Kidney epithelial cell (primary cell): ENCODE results near the gene HACL1. TPM values are rescaled to one million over a fixed set of nuclear protein-coding genes. Genes with fewer than 3 reads are reported as not detected.

Experiments used
- DNase-seq: peaks from one replicate; pipeline ENCODE4 v3.0.0-alpha.2; 2010; ENCODE audit warnings: low read depth
- H3K27me3 ChIP-seq: 2 replicates; pipeline ENCODE4 v1.6.0; 2011; ENCODE audit warnings: low read length; ENCODE audit not compliant: control insufficient read depth, insufficient read depth
- H3K36me3 ChIP-seq: 2 replicates; pipeline ENCODE4 v1.5.1; 2011; ENCODE audit warnings: low read length; ENCODE audit not compliant: control insufficient read depth, insufficient read depth
- H3K4me3 ChIP-seq: 2 replicates; pipeline ENCODE4 v1.5.1; 2011; ENCODE audit warnings: low read depth, mild to moderate bottlenecking, control low read depth, low read length
- total RNA-seq: library from RNA; depleted of rRNA; stranded (reverse); fragments of >200 nt; gene quantifications from 2 replicates; pipeline ENCODE4 v1.2.3, GENCODE V29; 2015
- TF ChIP-seq, protein P1 (sequence below): IDR thresholded peaks from 2 replicates; pipeline ENCODE4 v1.5.1; 2011; ENCODE audit warnings: mild to moderate bottlenecking, moderate library complexity, low read length, control low read depth, inconsistent platforms; ENCODE audit not compliant: insufficient read depth, poor library complexity, severe bottlenecking

Gene HACL1
- total RNA-seq, 1 donor from 2014 or later = 19.8 TPM

DNA sequence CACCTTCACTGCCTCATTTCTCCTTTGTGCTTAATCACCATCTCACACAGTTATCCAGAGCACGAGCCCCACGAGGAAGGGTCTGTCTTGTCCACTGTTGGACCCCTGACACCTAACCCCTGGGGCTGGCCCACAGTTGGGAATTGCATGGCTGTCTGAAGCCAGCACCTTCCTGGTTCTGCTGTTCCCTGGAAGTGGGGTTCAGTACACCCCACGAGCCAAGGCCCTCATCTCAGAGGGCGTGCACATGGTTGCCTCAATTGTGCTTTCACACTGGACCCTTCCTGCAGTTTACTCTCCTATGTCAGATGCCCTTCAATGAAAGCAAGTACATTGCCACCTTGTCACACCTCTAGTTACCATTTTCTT, 30.8 kb upstream of the HACL1 start:
- no peak overlapping the region for H3K4me3 ChIP-seq
- no peaks in the 10 kb centered on the region for H3K27me3 ChIP-seq
- TF ChIP-seq, protein P1, sequence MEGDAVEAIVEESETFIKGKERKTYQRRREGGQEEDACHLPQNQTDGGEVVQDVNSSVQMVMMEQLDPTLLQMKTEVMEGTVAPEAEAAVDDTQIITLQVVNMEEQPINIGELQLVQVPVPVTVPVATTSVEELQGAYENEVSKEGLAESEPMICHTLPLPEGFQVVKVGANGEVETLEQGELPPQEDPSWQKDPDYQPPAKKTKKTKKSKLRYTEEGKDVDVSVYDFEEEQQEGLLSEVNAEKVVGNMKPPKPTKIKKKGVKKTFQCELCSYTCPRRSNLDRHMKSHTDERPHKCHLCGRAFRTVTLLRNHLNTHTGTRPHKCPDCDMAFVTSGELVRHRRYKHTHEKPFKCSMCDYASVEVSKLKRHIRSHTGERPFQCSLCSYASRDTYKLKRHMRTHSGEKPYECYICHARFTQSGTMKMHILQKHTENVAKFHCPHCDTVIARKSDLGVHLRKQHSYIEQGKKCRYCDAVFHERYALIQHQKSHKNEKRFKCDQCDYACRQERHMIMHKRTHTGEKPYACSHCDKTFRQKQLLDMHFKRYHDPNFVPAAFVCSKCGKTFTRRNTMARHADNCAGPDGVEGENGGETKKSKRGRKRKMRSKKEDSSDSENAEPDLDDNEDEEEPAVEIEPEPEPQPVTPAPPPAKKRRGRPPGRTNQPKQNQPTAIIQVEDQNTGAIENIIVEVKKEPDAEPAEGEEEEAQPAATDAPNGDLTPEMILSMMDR = no peak

DNA sequence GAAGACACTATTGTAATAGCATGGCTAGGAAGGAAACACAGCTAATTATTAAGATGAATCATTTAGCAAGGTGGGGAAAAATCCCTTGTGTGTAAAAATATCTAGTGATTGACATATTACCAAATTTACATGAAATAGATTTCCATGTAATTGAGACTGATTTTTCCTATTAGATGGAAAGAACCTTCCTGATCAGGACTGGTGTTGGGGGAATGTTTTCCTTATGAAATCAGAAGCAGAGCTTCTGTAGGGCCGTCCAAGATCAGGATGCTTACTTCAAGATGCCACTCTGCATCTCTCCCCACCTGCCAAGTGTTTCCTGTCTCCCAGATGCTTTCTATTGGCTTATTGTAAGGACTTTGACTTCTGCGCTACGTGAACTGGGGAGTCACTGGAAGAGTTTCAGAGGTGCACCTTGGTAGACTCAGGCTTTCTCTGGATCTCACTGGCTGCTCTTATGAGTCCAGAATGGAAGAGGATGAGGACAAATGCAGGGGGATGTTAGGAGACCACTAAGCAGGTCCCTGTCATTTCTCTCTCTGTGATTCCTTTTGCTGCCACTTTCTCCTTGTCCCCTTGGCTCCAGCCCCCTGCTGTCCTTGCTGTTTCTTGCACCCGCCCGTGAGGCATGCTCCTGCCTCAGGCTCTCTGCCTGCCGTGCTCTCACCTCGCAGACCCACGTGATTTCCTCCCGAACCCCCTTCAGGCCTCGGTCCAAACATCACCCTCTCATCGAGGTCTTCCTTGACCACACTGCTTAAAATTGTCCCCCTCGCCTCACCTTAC, 30.2 kb upstream of the HACL1 start:
- H3K36me3 ChIP-seq = no peaks in the 10 kb centered on the region
- H3K27me3 ChIP-seq = no peaks in the 10 kb centered on the region
- DNase-seq = no peak
- TF ChIP-seq, protein P1 = no peak
- H3K4me3 ChIP-seq = no peak overlapping the region

More for the DNA sequence above, 30.8 kb upstream of the HACL1 start:
- H3K36me3 ChIP-seq = no peaks in the 10 kb centered on the region
- DNase-seq = no peak

DNA sequence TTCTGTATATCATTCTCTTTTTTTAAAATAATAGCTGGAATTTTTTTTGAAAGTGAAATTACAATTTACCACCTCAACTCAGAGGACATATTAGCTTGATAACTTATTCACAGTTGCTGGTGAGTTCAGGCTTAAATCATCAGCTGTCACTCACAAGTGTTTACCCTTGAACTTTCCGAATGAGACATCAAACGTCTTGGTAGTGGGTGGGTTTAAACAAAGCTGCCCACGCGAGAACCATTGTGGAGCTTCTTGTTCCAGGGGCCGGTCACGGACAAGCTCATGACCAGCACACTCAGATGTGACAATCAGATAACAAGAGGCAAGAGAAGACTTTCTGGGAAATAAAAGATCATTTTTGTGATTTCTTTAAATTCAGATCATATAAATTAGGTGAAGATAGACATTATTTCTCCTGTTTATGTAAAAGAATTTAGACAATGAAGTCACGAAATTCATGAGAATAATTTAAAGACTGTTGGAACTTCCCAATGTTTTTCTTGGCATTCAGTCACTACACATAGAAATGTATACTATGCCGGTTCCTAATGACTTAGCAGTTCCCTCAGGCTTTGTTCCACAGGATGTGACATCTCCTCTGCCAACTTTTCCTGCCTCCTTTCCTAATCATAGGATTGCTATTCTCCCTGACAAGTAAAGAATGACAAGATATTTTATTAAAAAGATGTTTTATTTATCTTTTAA, 29.4 kb upstream of the HACL1 start:
- no peaks in the 10 kb centered on the region for H3K36me3 ChIP-seq
- no peak overlapping the region for H3K4me3 ChIP-seq
- DNase-seq = peak; percentile 26
- no peaks in the 10 kb centered on the region for H3K27me3 ChIP-seq
- TF ChIP-seq, protein P1 = no peak

DNA sequence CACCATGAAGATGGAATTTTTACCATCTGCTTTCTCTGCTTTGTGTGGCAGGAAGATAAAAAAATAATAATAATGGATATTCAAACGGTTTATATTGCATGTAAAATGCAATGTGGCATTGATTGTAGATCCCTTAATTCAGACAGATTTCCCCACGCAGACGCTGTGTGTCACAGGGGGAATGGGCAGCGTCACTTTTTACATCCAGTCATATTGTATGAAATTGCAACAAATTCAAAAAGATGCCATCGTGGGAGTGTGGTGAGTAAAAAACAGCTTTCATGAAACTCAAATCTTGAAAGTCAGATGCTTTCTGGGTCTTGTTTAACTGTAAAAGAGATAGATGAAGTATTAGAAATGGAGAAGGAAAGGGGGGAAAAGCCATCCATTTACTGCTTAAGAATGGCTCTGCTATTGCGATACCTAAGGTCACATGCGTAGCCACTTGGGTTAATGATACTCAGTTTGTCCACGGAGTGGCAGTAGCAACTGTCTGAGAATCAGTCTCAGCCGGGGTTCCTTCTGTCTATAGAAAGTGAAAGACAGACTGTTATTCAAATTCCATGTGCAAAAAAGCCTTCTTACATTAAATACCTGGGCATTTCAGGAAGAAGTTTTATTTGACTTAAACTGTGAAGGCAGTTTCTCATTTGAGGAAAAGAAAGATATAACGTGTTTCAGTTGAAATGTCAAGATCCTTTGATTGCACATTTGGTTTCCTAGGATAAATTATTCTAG, 28.7 kb upstream of the HACL1 start:
- TF ChIP-seq, protein P1 = peak; percentile 69
- Histone ChIP-seq H3K36me3 (no peaks in the 10 kb centered on the region), H3K27me3 (no peaks in the 10 kb centered on the region), H3K4me3 (no peak overlapping the region)
- peak; percentile 52 for DNase-seq

DNA sequence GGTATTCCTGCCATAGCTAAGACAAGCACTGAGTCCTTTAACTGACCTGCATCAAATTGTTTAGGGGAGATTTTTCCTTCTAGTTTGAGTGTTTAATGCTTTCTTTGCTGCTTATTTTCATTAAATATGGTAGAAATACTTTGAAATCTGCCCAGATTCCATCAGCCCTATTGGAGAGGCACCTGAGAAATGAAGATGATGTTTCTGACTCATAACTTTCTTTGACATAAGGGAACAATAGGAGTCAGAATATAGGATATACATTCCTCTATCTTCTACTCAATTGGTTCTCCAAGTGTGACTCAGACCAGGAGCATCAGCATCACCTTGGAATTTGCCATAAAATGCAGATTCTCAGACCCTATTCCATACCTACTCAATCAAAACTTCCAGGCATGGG, 27.6 kb upstream of the HACL1 start:
- H3K27me3 ChIP-seq = no peaks in the 10 kb centered on the region
- no peak for DNase-seq
- no peak overlapping the region for H3K4me3 ChIP-seq
- H3K36me3 ChIP-seq = no peaks in the 10 kb centered on the region
- TF ChIP-seq, protein P1 = no peak
